H9 (cell line): ENCODE data around the gene CADPS. TPM values are rescaled to one million over a fixed set of nuclear protein-coding genes. Genes with fewer than 3 reads are reported as not detected.

Experiments
- DNase-seq: peaks from one replicate; pipeline ENCODE4 v3.0.0-alpha.2; 2017
- H2AFZ ChIP-seq: one replicate; pipeline ENCODE4 v1.6.1; 2013; ENCODE audit warnings: mild to moderate bottlenecking, low read length, control low read depth, moderate library complexity
- H2AK5ac ChIP-seq: 2 replicates; pipeline ENCODE4 v1.6.1; 2013; ENCODE audit warnings: low read length, control low read depth, mixed read lengths; ENCODE audit not compliant: insufficient read length
- H2BK120ac ChIP-seq: one replicate; pipeline ENCODE4 v1.6.1; 2013; ENCODE audit warnings: low read depth, mild to moderate bottlenecking, low read length, control low read depth, inconsistent platforms; ENCODE audit not compliant: poor library complexity, severe bottlenecking
- H2BK12ac ChIP-seq: 2 replicates; pipeline ENCODE4 v1.6.1; 2013; ENCODE audit warnings: low read length, control low read depth, mixed read lengths, low read depth; ENCODE audit not compliant: insufficient read length
- H2BK15ac ChIP-seq: 2 replicates; pipeline ENCODE4 v1.6.1; 2013; ENCODE audit warnings: low read depth, low read length, control low read depth
- H2BK20ac ChIP-seq: one replicate; pipeline ENCODE4 v1.6.1; 2013; ENCODE audit warnings: low read depth, mild to moderate bottlenecking, low read length, control low read depth, inconsistent platforms; ENCODE audit not compliant: poor library complexity, severe bottlenecking
- H2BK5ac ChIP-seq: 2 replicates; pipeline ENCODE4 v1.6.1; 2013; ENCODE audit warnings: low read length, control low read depth, mixed read lengths; ENCODE audit not compliant: insufficient read length
- H3K14ac ChIP-seq: 2 replicates; pipeline ENCODE4 v1.6.1; 2013; ENCODE audit warnings: low read length, control low read depth; ENCODE audit not compliant: insufficient read depth
- H3K18ac ChIP-seq: 2 replicates; pipeline ENCODE4 v1.6.1; 2013; ENCODE audit warnings: low read depth, mild to moderate bottlenecking, mixed read lengths, low read length, control low read depth; ENCODE audit not compliant: insufficient read length
- H3K23ac ChIP-seq: 2 replicates; pipeline ENCODE4 v1.6.1; 2013; ENCODE audit warnings: low read length, control low read depth, mixed read lengths, low read depth; ENCODE audit not compliant: insufficient read length
- H3K23me2 ChIP-seq: 2 replicates; pipeline ENCODE4 v1.6.1; 2013; ENCODE audit warnings: low read depth, mild to moderate bottlenecking, mixed read lengths, low read length, control low read depth; ENCODE audit not compliant: insufficient read length, poor library complexity, severe bottlenecking
- H3K27ac ChIP-seq: 2 replicates; pipeline ENCODE4 v1.5.1; 2013; ENCODE audit warnings: low read length, control low read depth, mixed read lengths, low read depth; ENCODE audit not compliant: insufficient read length
- H3K27me3 ChIP-seq: 2 replicates; pipeline ENCODE4 v1.6.1; 2013; ENCODE audit warnings: low read length, control low read depth, inconsistent platforms; ENCODE audit not compliant: insufficient read depth
- H3K4ac ChIP-seq: 2 replicates; pipeline ENCODE4 v1.6.1; 2013; ENCODE audit warnings: low read depth, mild to moderate bottlenecking, control low read depth, inconsistent platforms, low read length, moderate library complexity
- H3K4me1 ChIP-seq: 2 replicates; pipeline ENCODE4 v1.6.1; 2013; ENCODE audit warnings: low read length, control low read depth, inconsistent platforms; ENCODE audit not compliant: insufficient read depth
- H3K4me2 ChIP-seq: 2 replicates; pipeline ENCODE4 v1.6.1; 2013; ENCODE audit warnings: low read length, control low read depth, mixed read lengths; ENCODE audit not compliant: insufficient read length, insufficient read depth
- H3K56ac ChIP-seq: 2 replicates; pipeline ENCODE4 v1.6.1; 2013; ENCODE audit warnings: low read depth, mild to moderate bottlenecking, mixed read lengths, low read length, control low read depth; ENCODE audit not compliant: insufficient read length
- H3K79me1 ChIP-seq: 2 replicates; pipeline ENCODE4 v1.6.1; 2013; ENCODE audit warnings: low read depth, mild to moderate bottlenecking, moderate library complexity, low read length, control low read depth, inconsistent platforms; ENCODE audit not compliant: insufficient read depth, poor library complexity, severe bottlenecking
- H3K79me2 ChIP-seq: 2 replicates; pipeline ENCODE4 v1.6.1; 2013; ENCODE audit warnings: low read length, control low read depth, inconsistent platforms; ENCODE audit not compliant: insufficient read depth
- H3K9ac ChIP-seq: 2 replicates; pipeline ENCODE4 v1.6.1; 2013; ENCODE audit warnings: low read length, control low read depth, mixed read lengths; ENCODE audit not compliant: insufficient read length; ENCODE audit errors: extremely low read depth
- H3K9me3 ChIP-seq: one replicate; pipeline ENCODE4 v1.6.1; 2013; ENCODE audit warnings: low read depth, low read length, inconsistent platforms; ENCODE audit not compliant: control insufficient read depth
- H3T11ph ChIP-seq: one replicate; pipeline ENCODE4 v1.6.1; 2013; ENCODE audit warnings: mild to moderate bottlenecking, low read length, control low read depth, inconsistent platforms
- H4K20me1 ChIP-seq: one replicate; pipeline ENCODE4 v1.6.1; 2013; ENCODE audit not compliant: control insufficient read depth, insufficient read length, insufficient read depth
- H4K5ac ChIP-seq: 2 replicates; pipeline ENCODE4 v1.6.1; 2013; ENCODE audit warnings: low read depth, mild to moderate bottlenecking, mixed read lengths, low read length, control low read depth; ENCODE audit not compliant: insufficient read length
- H4K8ac ChIP-seq: replicated peaks from 2 replicates; pipeline ENCODE4 v1.6.1; 2013; ENCODE audit warnings: low read length, control low read depth, mixed read lengths, low read depth; ENCODE audit not compliant: insufficient read length
- H4K91ac ChIP-seq: 2 replicates; pipeline ENCODE4 v1.6.1; 2013; ENCODE audit warnings: low read depth, mild to moderate bottlenecking, moderate library complexity, mixed read lengths, low read length, control low read depth; ENCODE audit not compliant: insufficient read length
- H3K27ac Mint-ChIP-seq, 3 experiments: 2 replicates in 2 of 3; 3 replicates in 1 of 3; pipeline ENCODE4 v1.8.0; 2020 to 2021; ENCODE audit warnings: mixed read lengths in 3 of 3, mild to moderate bottlenecking in 1 of 3, moderate library complexity in 1 of 3
- H3K27me3 Mint-ChIP-seq: 2 replicates; pipeline ENCODE4 v1.8.0; 2021; ENCODE audit warnings: low read depth, mild to moderate bottlenecking, moderate library complexity, mixed read lengths
- H3K36me3 Mint-ChIP-seq, 3 experiments: 2 replicates in 2 of 3; 3 replicates in 1 of 3; pipeline ENCODE4 v1.8.0; 2020 to 2021; ENCODE audit warnings: low read depth in 3 of 3, mixed read lengths in 3 of 3; ENCODE audit not compliant: insufficient read depth in 1 of 3
- H3K4me1 Mint-ChIP-seq, 2 experiments: 2 replicates each; pipeline ENCODE4 v1.8.0; 2020; ENCODE audit warnings: mixed read lengths in 2 of 2
- H3K4me3 Mint-ChIP-seq, 2 experiments: 2 replicates in 1 of 2; 3 replicates in 1 of 2; pipeline ENCODE4 v1.8.0; 2020 to 2021; ENCODE audit warnings: mild to moderate bottlenecking in 2 of 2, mixed read lengths in 2 of 2, moderate library complexity in 1 of 2
- H3K9me3 Mint-ChIP-seq, 2 experiments: 2 replicates in 1 of 2; 3 replicates in 1 of 2; pipeline ENCODE4 v1.8.0; 2020; ENCODE audit warnings: mild to moderate bottlenecking in 2 of 2, mixed read lengths in 2 of 2, moderate library complexity in 1 of 2
- WGBS: extraction: QIAGEN DNeasy Blood & Tissue Kit; methylation state at CpG from one replicate; pipeline ENCODE4 v1.1.7; 2013; ENCODE audit warnings: missing lambda C conversion rate, low lambda C conversion rate, mixed read lengths; ENCODE audit not compliant: insufficient read length; ENCODE audit errors: extremely low coverage; 5-methylcytosine and 5-hydroxymethylcytosine counted together
- total RNA-seq: library from RNA; stranded (reverse); gene quantifications from 2 replicates; pipeline ENCODE4 v1.2.1, GENCODE V29; 2021
- TF ChIP-seq, protein P1 (sequence below): fragments of 200-600 bp; sonication (generic); conservative IDR thresholded peaks from 3 replicates; pipeline ENCODE4 v1.8.0; 2021; ENCODE audit warnings: antibody characterized with exemption, mild to moderate bottlenecking

The CADPS gene
- total RNA-seq, 1 experiment from 2014 or later = 6.6 TPM

GRCh38 chr3:62571916-62572315, 303.3 kb downstream of the CADPS start:
- no CpG with 5 or more reads among the region's 4 CpGs for WGBS
- Mint-ChIP-seq H3K9me3 (no peaks in the 10 kb centered on the region), H3K27ac (no peak overlapping the region)

More at GRCh38 chr3:62571916-62572315, 303.3 kb downstream of the CADPS start:
- Histone ChIP-seq H2BK20ac (no peak overlapping the region), H3K23ac (no peak overlapping the region), H2AK5ac (no peak overlapping the region), H3K4ac (no peak overlapping the region), H4K8ac (no peak overlapping the region), H4K20me1 (no peaks in the 10 kb centered on the region), H3K14ac (no peak overlapping the region), H2AFZ (no peak overlapping the region), H3K9ac (no peak overlapping the region), H3K56ac (no peak overlapping the region), H3T11ph (no peak overlapping the region), H2BK5ac (no peak overlapping the region), H2BK120ac (no peak overlapping the region), H3K27ac (no peak overlapping the region), H3K23me2 (no peaks in the 10 kb centered on the region), H2BK12ac (no peak overlapping the region), H3K79me2 (no peaks in the 10 kb centered on the region), H3K79me1 (no peaks in the 10 kb centered on the region), H3K4me2 (no peak overlapping the region), H4K5ac (no peak overlapping the region), H3K27me3 (no peaks in the 10 kb centered on the region), H3K9me3 (no peaks in the 10 kb centered on the region), H2BK15ac (no peak overlapping the region), H4K91ac (no peak overlapping the region), H3K4me1 (no peaks in the 10 kb centered on the region; the same call in 1 of the 2 replicates), H3K18ac (no peak overlapping the region)
- Mint-ChIP-seq H3K36me3 (no peaks in the 10 kb centered on the region), H3K27me3 (no peaks in the 10 kb centered on the region), H3K4me3 (no peak overlapping the region), H3K4me1 (peaks cover 3 to 7% of the 10 kb centered on the region in 2 experiments; a peak in 2 of 4 replicates)
- DNase-seq = no peak
- TF ChIP-seq, protein P1, sequence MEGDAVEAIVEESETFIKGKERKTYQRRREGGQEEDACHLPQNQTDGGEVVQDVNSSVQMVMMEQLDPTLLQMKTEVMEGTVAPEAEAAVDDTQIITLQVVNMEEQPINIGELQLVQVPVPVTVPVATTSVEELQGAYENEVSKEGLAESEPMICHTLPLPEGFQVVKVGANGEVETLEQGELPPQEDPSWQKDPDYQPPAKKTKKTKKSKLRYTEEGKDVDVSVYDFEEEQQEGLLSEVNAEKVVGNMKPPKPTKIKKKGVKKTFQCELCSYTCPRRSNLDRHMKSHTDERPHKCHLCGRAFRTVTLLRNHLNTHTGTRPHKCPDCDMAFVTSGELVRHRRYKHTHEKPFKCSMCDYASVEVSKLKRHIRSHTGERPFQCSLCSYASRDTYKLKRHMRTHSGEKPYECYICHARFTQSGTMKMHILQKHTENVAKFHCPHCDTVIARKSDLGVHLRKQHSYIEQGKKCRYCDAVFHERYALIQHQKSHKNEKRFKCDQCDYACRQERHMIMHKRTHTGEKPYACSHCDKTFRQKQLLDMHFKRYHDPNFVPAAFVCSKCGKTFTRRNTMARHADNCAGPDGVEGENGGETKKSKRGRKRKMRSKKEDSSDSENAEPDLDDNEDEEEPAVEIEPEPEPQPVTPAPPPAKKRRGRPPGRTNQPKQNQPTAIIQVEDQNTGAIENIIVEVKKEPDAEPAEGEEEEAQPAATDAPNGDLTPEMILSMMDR = no peak
